GM21528 (cell line): ENCODE measurements around the gene SOX13.

ENCODE experiments used
- ATAC-seq: cut with Tn5 transposase; IDR thresholded peaks from one replicate; pipeline ENCODE4 v1.9.1; 2021; ENCODE audit warnings: mild to moderate bottlenecking, moderate library complexity; ENCODE audit not compliant: unreplicated experiment, low FRiP score

SOX13 gene

DNA sequence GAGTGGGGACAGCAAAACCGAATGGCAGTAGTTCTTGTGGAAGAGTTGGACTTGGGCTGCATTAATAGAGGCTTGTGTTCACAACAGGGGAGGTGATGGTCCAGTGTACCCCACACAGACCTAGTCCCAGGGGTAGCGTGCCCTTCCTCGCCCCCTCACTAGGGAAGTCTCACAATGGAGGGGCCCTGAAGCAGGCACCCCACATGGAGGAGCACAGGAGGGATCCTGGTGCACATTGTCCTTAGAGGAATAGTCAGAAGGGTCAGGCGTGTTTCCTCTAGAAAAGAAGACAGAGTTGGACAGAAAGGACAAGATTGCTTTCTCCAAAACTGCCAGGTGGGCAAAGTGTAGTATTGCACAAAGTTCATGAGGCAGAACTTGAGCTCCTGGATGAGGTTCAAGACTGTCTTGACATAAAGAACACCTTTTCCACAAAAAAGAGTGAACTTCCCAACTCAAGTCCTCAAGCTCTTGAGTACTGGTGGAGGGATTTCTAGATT, 55.6 kb downstream of the SOX13 start:
- ATAC-seq: no peak

DNA sequence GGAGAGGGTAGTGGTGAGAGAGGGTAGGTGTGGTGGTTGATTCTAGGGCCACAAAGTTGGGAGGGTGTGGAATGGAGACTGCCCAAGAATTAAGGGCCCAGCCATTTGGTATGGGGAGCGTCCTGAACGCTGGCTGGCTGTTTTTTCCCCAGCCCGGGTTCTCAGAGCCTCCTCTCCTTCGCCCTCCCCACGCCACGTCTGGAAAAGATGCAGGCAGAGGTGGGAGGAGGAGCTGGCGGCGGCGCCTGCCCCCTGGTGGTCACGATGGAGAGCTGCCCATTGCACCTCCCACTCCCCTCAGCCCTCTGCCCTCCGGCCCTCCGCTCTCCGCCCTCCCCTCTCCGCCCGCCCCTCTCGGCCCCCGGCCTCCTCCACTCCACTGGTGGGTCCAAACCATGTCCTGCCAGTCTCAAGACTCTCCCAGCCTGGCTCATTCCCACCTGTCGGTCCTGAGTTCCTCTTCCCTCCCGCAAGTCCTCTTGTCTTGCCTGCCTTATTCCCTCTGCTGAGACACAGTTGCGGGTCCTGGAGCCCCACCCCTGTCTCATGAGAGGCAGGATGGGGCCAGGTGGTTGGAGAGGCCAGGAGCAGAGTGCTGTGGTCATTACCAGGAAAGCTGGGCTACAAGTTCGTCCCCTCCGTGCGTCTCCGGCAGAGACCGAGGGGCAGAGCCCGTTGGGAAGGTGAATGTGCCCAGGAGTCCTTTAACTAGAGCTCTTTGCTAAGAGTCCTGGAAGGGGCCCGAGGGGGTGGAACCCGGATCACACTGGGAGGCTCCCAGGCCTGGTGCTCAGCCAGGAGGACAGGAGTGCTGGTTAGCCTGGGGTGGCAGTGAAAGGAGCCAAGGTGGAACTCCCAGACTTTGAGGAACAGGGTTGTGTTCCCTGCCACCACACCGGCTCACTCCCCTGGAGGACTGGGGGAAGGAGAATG, 56.3 kb downstream of the SOX13 start:
- ATAC-seq: no peak

DNA sequence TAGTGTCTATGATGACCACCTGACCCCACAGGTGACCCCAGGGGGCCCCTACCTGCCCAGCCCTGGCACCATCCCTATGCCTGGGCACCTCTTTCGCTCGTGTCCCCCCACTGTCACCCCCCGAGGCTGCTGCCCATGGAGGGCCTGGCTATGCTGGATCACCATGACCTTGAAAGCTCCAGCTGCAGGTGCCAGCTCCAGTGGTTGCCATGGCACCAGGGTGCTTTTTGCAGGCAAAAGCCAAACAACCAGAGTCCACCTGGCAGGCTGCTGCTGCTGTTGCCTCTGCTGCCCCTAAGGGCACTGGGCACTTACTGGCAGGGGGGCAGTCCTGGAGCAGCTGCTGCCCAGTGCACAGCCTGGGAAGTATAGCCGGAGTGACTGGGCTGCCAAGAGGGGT, 57.3 kb downstream of the SOX13 start:
- ATAC-seq: no peak

DNA sequence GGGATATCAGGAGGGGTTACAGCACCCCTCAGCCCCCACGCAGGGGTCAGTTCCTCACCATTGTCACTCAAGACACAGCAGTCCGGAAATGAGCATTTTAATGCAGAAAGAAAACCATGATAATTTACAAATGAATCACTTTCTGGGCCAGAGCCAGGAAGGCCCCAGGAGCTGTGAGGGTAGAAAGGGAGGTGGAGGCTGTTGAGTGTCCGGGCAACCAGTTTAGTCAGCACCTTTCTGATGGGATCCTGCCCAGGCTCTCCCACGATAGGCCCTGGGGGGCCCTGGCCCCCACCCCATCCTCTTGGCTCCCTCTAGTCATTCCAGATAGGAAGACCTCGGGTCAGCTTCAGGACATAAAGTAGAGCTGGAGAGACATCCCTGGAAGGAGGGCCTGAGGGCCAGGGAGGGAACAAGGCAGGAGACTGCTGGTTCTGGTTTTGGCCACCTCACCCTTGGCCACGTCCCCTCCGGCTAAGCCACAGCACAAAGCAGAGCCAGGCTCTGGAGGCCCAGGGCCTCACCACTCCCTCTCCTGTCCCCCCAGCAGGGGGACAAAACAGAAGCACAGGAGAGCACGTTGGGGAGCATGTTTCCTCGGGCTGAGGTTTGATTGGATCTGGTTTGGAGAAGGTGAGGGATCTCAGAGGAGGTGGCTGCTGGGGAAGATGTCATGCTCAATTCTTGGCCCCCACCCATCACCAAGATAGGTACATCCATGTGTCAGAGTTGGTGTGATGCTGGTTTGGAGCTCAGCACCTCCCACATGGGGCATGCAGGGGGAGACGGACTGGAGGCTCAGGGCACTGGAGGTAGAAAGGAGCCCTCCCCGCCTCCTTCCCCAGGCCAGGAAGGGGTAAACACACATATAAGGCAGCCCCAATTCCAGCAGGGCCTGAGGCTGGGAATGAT, 58.3 kb downstream of the SOX13 start:
- ATAC-seq: no peak

DNA sequence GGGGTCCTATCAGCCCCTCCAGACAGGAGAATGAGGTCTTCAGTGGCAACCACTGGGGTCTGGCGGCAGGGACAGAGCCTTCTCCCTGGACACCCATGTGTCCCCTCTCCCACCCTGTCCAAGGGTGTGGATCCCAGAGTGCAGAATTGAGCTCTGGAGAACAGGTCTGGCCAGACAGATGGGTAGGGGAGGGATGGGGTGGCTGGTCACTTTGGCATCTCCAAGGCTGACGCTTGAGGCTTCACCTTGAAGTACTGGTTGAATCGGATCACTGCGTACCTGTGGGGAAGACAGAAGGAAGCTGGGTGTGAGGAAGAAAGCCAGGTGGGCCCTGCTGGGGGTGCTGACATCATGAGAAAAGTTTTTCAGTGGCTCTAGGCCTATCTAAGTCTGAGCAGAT, 59.1 kb downstream of the SOX13 start:
- ATAC-seq: no peak

DNA sequence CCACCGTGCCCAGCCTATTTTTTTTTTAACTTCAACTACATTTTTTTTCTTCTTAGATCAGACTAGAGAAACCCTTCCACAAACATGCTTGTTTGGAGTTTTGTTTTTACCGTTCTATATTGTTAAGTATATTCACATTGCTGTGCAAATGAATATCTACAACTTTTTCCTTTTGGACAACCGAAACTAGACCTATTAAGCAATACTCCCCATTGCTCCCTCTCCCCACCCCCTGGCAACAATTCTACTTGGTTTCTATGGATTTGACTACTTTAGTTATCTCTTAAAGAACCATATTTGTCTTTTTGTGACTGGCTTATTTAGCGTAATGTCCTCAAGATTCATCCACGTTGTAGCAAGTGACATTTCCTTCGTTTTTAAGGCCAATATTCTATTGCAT, 59.8 kb downstream of the SOX13 start:
- ATAC-seq: no peak

DNA sequence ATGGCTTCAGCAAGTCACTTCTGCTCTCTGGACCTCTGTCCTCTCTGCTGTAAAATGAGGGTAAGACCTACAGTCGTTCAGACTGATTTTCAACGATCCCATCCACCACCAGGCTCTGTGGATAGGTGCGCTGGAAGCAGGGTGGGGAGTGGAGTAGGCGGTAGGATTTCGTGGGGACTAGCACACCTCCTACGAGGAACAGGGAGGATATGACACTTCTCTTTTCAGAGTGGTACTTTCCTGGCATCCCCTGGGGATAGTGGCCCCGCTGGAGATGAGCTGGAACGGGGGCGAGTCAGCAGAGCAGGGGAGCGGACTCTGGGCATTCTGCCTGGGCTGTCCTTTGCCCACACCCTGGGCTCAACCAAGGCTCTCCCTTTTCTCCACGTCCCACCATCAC, 61.2 kb downstream of the SOX13 start:
- no peak for ATAC-seq

DNA sequence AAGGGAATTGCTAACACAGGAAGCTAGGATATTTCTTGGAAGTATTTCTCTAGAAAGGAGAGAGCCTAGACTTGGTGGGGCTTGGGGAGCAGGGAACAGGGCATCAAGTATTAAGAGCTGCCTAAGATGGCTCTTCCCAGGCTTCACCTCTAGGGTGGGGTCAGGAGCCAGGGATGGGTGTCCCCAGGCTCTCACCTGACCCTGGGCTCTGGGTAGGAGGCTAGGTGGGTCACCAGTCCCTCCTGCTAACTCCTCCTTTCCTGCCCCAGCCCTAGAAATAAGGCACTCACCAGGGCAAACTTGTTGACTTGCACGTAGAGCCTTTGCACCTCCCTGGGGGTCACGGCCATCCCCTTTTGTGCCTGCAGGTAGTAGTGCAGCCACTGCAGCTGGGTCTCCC, 63.9 kb downstream of the SOX13 start:
- ATAC-seq: no peak

DNA sequence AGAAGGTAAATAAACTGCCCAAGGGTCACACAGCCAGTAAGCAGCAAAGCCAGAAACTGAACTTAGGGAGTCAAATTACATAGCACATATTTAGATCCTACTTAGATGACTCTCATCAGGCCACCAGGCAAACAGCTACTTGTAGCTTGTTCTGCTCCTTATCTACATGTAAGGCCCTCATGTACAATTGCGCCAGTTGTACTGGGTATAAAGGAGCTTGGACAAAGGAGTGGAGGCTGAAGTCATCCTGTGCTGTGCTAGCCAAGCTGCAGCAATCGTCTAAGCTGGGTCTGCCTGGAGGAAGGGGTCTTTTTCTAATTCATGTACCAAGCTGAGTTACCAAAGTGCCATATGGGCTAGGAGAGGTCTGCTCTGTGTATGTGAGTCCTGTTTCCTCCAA, 66.2 kb downstream of the SOX13 start:
- no peak for ATAC-seq

DNA sequence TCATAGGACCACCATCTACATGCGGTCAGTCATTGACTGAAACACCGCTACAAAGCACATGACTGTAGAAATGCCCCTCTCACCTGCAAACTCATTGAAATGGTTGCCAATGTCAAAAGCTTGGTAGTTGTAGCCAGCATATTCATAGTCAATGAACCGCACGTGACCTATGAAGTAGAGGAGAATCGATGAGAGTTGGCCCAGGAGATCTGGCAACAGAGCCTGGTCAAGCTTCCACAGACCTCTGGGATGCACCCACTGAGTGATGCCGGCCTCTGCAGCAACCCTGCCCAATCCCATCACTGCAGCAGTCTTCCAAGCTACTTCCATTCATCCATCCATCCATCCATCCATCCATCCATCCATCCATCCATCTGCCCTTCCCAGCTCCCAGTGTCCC, 67.0 kb downstream of the SOX13 start:
- ATAC-seq: no peak

DNA sequence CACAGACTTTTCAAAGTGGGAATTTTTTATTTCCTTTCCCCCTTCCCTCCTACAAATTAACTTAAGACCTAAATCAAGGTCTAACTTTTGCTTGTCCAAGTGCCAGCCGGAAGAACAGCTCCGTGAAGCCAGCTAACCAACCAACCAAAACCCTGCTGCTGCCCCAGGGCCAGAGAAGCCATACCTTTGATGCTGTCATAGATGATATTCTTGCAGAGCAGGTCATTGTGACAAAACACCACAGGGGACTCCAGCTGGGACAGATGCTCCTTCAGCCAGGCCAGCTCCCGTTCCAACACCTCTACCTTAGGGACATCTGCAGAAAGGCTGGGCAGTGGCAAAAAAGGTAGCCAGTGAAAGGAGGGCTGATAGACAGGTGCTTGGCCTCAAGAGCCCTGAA, 68.2 kb downstream of the SOX13 start:
- ATAC-seq: no peak

DNA sequence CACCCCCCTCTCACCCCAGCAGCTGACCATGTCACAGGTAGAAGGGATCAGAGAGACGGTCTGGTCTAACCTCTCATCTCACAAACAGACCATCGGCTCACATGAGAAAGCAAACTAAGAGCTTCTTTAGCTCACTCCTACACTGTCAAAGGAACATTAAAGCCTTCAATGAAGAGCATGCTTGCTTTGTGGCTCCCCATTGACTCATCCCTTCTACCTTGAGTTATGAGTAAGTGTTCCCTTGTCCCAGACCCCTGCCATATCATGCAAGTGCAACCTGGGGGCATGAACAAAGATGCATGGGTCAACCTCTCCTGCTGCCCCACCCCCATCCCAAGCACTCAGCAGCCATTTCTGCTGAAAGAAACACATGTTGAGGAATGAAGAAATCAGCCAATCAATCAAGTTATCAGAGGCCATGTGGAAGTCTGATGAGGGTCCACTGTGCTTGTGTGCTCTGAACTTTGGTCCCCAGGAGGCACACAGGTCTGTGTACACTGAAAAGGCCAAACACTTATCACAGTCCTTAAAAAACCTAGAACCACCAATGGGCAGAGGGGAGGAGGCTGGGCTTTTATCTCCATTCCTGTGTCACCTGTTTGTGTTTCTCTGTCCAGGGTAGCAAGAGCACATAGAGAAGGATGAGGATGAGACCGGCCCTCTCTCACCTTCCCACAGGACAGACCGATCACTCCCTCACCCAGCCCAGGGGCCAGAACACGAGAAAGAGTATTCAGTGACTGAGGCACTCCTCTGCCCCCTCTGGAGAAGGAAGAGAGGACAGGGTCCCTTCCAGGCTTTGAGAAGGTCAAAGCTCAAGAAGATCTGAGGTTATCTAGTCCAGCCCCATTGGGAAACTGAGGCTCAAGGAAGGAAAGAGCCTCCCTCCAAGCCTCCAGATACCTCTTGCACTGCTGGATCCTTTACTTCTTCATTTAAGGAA, 69.4 kb downstream of the SOX13 start:
- no peak for ATAC-seq

DNA sequence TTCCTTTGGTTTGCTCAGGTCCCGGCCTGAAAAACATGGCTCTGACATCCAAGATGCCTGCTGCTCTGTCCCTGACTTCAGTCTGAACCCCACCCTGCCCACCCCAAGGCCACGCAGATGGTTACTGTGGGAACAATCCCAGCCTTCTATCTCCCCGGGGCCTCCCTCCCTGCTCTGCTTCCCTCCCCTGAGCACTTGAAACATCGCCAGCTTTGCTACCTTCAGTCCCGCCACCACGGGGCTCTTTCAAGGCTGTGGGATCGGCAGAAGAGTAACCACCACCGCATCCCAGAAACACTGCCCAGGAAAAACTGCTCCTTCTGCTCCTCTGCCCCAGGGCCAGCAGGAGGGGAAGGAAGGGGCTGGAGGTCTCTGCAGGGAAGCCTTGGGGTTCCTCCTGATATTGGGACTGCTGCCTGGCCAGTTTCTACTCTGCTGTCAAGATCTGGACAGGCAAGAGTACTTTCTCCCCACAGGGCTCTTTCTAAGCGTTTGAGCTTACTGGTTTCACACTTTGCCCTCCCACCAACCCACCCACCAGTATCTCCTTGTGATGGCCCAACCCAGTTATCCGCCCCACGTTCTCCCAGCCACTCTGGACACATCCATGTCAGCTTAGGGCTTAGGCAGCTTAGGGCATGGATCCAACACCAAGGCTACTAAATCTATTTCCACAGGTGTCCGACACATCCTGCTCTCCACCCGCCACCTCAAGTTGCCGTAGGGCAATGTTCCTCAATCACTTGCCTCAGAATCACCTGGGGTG, 70.5 kb downstream of the SOX13 start:
- ATAC-seq: no peak

DNA sequence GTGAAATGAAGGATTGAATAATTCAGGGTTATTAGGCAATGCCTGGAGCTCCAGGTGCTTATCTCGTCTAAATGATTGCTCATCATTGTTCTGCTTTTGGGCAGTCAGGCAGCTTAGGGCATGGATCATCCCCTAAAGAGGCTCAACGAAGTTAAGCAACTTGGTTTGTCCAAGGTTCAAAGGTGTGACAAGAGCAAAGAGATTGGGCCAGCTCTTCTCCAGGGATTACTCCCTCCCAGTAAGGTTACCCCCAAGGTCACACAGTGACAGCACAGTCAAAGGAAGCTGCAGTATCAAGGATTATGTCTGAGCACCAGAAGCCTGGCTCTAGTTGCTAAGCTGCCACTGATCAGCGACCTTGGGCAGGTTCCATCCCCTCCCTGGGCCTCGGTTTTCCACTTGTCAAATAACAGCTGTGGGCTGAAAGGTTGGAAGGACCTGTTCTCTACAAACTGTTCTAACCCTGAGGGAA, 72.2 kb downstream of the SOX13 start:
- ATAC-seq: no peak

DNA sequence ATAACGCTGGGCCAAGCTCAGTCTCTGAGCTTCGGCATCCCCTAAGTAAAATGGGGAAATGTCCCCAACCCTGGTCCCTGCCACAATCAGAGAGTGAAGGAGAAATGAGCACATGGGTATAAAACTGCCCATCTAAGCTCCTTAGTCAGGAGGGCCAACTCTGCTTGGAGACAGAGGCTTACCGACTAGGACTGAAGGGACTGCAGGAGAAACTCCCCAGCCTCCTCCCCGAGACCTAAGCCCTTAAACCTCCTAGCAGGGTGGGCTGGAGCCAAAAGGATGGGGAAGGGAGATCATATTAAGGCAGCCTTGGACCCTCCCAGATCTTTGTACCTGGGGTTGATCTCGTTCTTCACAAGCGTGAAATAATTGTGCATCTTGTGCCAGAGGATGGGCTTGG, 73.4 kb downstream of the SOX13 start:
- ATAC-seq: no peak

DNA sequence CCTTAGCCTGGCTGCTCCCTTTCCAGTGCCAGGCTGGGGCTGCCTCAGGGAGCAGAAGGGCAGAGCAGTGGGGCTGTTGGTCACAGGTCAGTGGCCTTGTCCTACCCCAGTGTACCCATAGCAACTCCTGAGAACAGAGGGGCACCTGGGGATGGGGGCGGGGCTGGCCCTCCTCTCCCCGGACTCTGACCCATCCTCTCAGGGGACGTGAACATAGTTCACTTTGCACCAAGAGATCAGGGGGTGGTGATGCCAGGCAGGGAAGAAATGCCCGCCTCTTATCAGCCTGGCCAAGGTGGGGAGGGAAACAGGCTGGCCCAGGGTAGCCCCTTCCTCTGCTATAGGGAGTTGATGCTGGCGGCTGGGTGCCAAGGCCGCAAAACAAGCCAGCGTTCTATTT, 74.0 kb downstream of the SOX13 start:
- no peak for ATAC-seq

DNA sequence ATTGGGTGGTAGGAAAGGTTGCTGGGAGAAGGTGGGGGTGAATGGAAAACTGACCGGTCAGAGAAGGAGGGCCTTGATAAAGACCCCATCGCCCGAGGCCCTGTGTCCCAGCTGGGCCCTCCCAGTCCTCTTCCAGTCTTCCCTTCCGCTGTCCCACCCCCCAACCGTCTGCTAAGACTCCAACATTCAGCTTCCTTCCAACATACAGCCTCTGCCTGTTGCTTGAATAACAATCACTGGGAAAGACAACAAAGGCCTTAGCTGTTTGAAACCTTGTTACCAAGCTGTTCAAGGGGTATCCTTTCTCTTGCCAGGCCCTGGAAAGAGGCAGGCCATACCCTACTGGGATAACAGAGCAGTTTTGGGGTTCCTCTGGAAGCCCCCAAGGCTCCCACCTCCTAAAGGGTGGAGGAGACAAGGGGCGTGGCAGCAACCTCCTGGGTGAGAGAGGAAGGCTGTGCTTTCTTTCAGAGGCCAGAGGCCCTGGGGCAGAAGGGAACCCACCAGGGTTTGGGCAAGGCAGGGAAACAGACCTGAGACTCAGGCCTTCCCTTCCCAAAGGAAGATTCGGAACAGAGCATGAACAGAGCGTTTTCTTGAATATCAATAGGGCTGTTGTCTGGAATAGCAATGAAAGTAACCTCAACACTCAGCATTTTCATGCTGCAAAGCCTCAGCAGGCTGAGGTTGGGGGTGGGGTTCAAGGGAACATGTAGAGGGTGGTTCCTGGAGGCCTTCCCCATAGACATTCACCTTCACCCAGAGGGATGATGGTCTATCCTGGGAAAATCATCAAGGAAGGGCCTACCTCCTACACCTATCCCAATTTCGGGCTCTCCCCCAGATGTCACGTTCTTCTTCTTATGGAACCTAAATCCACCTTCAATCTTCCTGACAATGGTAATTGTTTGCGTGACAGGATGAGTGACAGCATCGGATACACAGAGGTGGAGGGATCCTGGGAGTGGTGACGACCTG, 74.8 kb downstream of the SOX13 start:
- ATAC-seq: no peak

DNA sequence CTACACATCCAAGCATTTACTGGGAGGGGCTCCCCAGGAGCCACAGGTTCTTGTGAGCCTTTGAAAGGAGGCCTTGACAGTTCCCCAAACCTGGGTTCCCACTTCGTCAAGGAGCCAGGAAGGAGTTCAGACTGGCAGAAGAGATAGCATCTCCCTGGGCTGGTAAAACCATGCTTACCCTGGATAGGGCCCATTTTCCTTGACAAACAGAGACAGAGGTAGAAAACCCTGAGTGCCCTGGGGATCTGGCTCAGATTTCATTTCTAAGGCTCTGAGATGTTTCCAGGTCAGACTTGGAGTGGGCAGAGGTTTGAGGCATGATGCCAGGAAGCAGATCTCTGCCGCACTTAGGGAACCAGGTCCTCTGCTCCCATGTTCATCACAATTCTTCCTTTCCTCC, 76.2 kb downstream of the SOX13 start:
- ATAC-seq: no peak
